Right kidney (tissue), 1 donor: ENCODE results near the gene INHA.

Experiments used
- DNase-seq: peaks from one replicate; pipeline ENCODE4 v3.0.0-alpha.2; 2016

Gene INHA

GRCh38 chr2:219611866-219612576 lies 39.9 kb downstream of the INHA start:
- no peak for DNase-seq

GRCh38 chr2:219612577-219613286 lies 40.6 kb downstream of the INHA start:
- no peak for DNase-seq

GRCh38 chr2:219613461-219614070 lies 41.5 kb downstream of the INHA start:
- DNase-seq = no peak

GRCh38 chr2:219614076-219614860 lies 42.2 kb downstream of the INHA start:
- no peak for DNase-seq

- DNase-seq = no peak
These were observed 42.9 kb downstream of the INHA start for GRCh38 chr2:219615036-219615435.

GRCh38 chr2:219615894-219616293 lies 43.8 kb downstream of the INHA start:
- no peak for DNase-seq

GRCh38 chr2:219616550-219616949 lies 44.4 kb downstream of the INHA start:
- DNase-seq = no peak

- DNase-seq = no peak
These were observed 46.6 kb downstream of the INHA start for GRCh38 chr2:219618733-219619122.

- no peak for DNase-seq
These were observed 47.1 kb downstream of the INHA start for GRCh38 chr2:219619235-219619634.

GRCh38 chr2:219620546-219620945 lies 48.4 kb downstream of the INHA start:
- DNase-seq = no peak

- DNase-seq = no peak
These were observed 49.8 kb downstream of the INHA start for GRCh38 chr2:219621935-219622334.

GRCh38 chr2:219622472-219622871 lies 50.4 kb downstream of the INHA start:
- DNase-seq = no peak

GRCh38 chr2:219624565-219624964 lies 52.5 kb downstream of the INHA start:
- DNase-seq = no peak

- no peak for DNase-seq
These were observed 53.1 kb downstream of the INHA start for GRCh38 chr2:219625179-219625578.
